ENCODE data around the gene OTOS. TPM values are rescaled to one million over a fixed set of nuclear protein-coding genes. Genes with fewer than 3 reads are reported as not detected.

OTOS gene
- total RNA-seq, 1 experiment from 2014 or later = not detected

- no peaks in the 10 kb centered on the region for H3K9me3 ChIP-seq (ENCODE audit: control insufficient read depth, insufficient read depth, low read depth, low read length)
- ATAC-seq (no peak), DNase-seq (ENCODE audit: low read depth, low spot score) (no peak)
- H3K4me1 ChIP-seq (ENCODE audit: control insufficient read depth, insufficient read depth, low read length) = no peaks in the 10 kb centered on the region
- in situ Hi-C loops (cut with HindIII; ENCODE audit: low pct_unique_long_range_greater_than_20kb, low sequenced_read_pairs) (no loop called here), intact Hi-C loops (cut with micrococcal nuclease; ENCODE audit: unreplicated experiment) (no loop called here)
- ChIA-PET CTCF (no interaction called here), POLR2A (no interaction called here)
- H3K36me3 ChIP-seq (ENCODE audit: control insufficient read depth, insufficient read depth, low read length) = no peaks in the 10 kb centered on the region; the same call in 1 of the 2 replicates
- BruUV-seq (replicated peaks) = no TSS peak
- no peak overlapping the region for H3K27ac ChIP-seq (ENCODE audit: low read length)
- TF ChIP-seq SIN3A (IDR thresholded peaks at IDR 0.05; ENCODE audit: borderline replicate concordance, insufficient read depth, low read depth, low read length) = no peak
- no peak for TF ChIP-seq POLR2AphosphoS5 (IDR thresholded peaks at IDR 0.05; ENCODE audit: low read depth, low read length)
- no peak for TF ChIP-seq REST (IDR thresholded peaks at IDR 0.05; ENCODE audit: insufficient read depth in 1 of 2, low read depth in 2 of 2, low read length in 1 of 2)
- TF ChIP-seq CTCF (IDR thresholded peaks at IDR 0.05) = no peak
- TF ChIP-seq TCF7L2 (IDR thresholded peaks at IDR 0.05; ENCODE audit: low read depth, low read length) = no peak
- no peak overlapping the region for H3K4me3 ChIP-seq (ENCODE audit: low read depth in 2 of 2, low read length in 2 of 2)
- no peaks in the 10 kb centered on the region for H3K27me3 ChIP-seq (ENCODE audit: control insufficient read depth, insufficient read depth, low read length)
Observed at GRCh38 chr2:240127911-240128607, 12.4 kb downstream of the OTOS start.

- Histone ChIP-seq H3K9me3 (ENCODE audit: control insufficient read depth, insufficient read depth, low read depth, low read length) (no peaks in the 10 kb centered on the region), H3K36me3 (ENCODE audit: control insufficient read depth, insufficient read depth, low read length) (no peaks in the 10 kb centered on the region; the same call in 1 of the 2 replicates), H3K27me3 (ENCODE audit: control insufficient read depth, insufficient read depth, low read length) (no peaks in the 10 kb centered on the region), H3K27ac (ENCODE audit: low read length) (no peak overlapping the region), H3K4me3 (ENCODE audit: low read depth in 2 of 2, low read length in 2 of 2) (no peak overlapping the region), H3K4me1 (ENCODE audit: control insufficient read depth, insufficient read depth, low read length) (no peaks in the 10 kb centered on the region)
- ATAC-seq = no peak
- CTCF ChIA-PET = interaction anchor here (0.8 to 1.0 kb wide), 2 partner anchors 16 to 66 kb away, joined by 3 to 4 read pairs; no protein-coding TSS in a partner anchor
- POLR2A ChIA-PET = no interaction called here
- DNase-seq (ENCODE audit: low read depth, low spot score) = no peak
- BruUV-seq (replicated peaks) = no TSS peak
- intact Hi-C loops (cut with micrococcal nuclease; ENCODE audit: unreplicated experiment) (no loop called here), in situ Hi-C loops (cut with HindIII; ENCODE audit: low pct_unique_long_range_greater_than_20kb, low sequenced_read_pairs) (no loop called here)
- no peak for TF ChIP-seq TCF7L2 (IDR thresholded peaks at IDR 0.05; ENCODE audit: low read depth, low read length)
- TF ChIP-seq CTCF (IDR thresholded peaks at IDR 0.05) = no peak
- TF ChIP-seq POLR2AphosphoS5 (IDR thresholded peaks at IDR 0.05; ENCODE audit: low read depth, low read length) = no peak
- no peak for TF ChIP-seq REST (IDR thresholded peaks at IDR 0.05; ENCODE audit: insufficient read depth in 1 of 2, low read depth in 2 of 2, low read length in 1 of 2)
- no peak for TF ChIP-seq SIN3A (IDR thresholded peaks at IDR 0.05; ENCODE audit: borderline replicate concordance, insufficient read depth, low read depth, low read length)
Observed at GRCh38 chr2:240127191-240127750, 13.2 kb downstream of the OTOS start.
